ENCODE results near the gene LHX6.

Gene LHX6

DNA sequence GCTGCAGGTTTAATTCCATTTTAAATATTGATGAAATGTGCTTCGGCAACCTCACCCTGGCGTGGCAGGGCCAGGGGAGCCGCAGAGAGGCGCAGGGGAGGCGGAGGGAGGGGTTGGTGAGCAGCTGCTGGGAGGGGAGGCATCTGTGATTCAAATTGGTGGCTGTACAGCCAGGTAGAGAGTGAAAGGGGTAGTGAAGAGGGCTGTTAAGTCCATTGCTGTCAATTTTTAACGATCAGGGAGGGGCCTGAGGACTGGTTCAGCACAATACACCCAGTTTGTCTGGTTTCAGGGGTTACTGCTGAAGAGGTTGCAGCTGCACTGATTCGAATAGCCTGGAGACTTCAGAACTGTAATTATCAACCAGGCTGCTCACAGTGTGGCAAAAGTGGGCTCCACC, 31.3 kb downstream of the LHX6 start:
- TF ChIP-seq FOXP2 (optimal IDR thresholded peaks at IDR 0.05; ENCODE audit: borderline replicate concordance, extremely low read depth, extremely low read length, insufficient read depth) (no peak), POLR2AphosphoS5 (IDR thresholded peaks at IDR 0.05; ENCODE audit: low read depth, low read length) (no peak), SIN3A (IDR thresholded peaks at IDR 0.05; ENCODE audit: borderline replicate concordance, insufficient read depth, low read length) (no peak), TAF1 (IDR thresholded peaks at IDR 0.05; ENCODE audit: borderline replicate concordance, insufficient read depth, low read length) (no peak)
- TF ChIP-seq, protein P1, sequence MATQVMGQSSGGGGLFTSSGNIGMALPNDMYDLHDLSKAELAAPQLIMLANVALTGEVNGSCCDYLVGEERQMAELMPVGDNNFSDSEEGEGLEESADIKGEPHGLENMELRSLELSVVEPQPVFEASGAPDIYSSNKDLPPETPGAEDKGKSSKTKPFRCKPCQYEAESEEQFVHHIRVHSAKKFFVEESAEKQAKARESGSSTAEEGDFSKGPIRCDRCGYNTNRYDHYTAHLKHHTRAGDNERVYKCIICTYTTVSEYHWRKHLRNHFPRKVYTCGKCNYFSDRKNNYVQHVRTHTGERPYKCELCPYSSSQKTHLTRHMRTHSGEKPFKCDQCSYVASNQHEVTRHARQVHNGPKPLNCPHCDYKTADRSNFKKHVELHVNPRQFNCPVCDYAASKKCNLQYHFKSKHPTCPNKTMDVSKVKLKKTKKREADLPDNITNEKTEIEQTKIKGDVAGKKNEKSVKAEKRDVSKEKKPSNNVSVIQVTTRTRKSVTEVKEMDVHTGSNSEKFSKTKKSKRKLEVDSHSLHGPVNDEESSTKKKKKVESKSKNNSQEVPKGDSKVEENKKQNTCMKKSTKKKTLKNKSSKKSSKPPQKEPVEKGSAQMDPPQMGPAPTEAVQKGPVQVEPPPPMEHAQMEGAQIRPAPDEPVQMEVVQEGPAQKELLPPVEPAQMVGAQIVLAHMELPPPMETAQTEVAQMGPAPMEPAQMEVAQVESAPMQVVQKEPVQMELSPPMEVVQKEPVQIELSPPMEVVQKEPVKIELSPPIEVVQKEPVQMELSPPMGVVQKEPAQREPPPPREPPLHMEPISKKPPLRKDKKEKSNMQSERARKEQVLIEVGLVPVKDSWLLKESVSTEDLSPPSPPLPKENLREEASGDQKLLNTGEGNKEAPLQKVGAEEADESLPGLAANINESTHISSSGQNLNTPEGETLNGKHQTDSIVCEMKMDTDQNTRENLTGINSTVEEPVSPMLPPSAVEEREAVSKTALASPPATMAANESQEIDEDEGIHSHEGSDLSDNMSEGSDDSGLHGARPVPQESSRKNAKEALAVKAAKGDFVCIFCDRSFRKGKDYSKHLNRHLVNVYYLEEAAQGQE (IDR thresholded peaks at IDR 0.05; ENCODE audit: insufficient read depth in 1 of 2, low read depth in 2 of 2, low read length in 2 of 2), result no peak

GRCh38 chr9:122195875-122196274, 32.9 kb downstream of the LHX6 start:
- TF ChIP-seq TAF1 (IDR thresholded peaks at IDR 0.05; ENCODE audit: borderline replicate concordance, insufficient read depth, low read length) (no peak), POLR2AphosphoS5 (IDR thresholded peaks at IDR 0.05; ENCODE audit: low read depth, low read length) (no peak), SIN3A (IDR thresholded peaks at IDR 0.05; ENCODE audit: borderline replicate concordance, insufficient read depth, low read length) (no peak)
- TF ChIP-seq, protein P1 (IDR thresholded peaks at IDR 0.05; ENCODE audit: insufficient read depth in 1 of 2, low read depth in 2 of 2, low read length in 2 of 2), result no peak

DNA sequence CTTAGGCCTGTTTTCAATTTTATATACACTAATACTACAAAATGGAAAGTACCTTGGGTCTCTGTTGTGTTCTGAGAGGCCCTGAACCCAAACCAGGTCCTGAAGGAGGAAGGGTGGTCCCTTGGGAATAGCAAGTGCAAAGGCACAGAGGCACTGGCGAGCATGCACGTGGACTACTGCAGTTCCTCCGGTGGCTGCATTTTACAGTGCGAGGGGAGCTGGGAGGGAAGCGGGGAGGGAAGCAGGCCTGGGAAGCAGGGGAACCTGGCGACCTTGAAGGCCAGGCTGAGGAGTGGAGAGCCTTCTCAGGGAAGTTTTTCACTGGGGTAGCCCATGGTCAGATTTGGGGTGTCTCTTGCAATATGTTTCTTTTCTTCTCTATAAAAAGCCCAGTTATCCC, 35.1 kb downstream of the LHX6 start:
- TF ChIP-seq, protein P1 (IDR thresholded peaks at IDR 0.05; ENCODE audit: insufficient read depth in 1 of 2, low read depth in 2 of 2, low read length in 2 of 2), result no peak
- TF ChIP-seq SIN3A (IDR thresholded peaks at IDR 0.05; ENCODE audit: borderline replicate concordance, insufficient read depth, low read length) (no peak), FOXP2 (optimal IDR thresholded peaks at IDR 0.05; ENCODE audit: borderline replicate concordance, extremely low read depth, extremely low read length, insufficient read depth) (no peak), POLR2AphosphoS5 (IDR thresholded peaks at IDR 0.05; ENCODE audit: low read depth, low read length) (no peak), TAF1 (IDR thresholded peaks at IDR 0.05; ENCODE audit: borderline replicate concordance, insufficient read depth, low read length) (no peak)

- TF ChIP-seq, protein P1 (IDR thresholded peaks at IDR 0.05; ENCODE audit: insufficient read depth in 1 of 2, low read depth in 2 of 2, low read length in 2 of 2), result no peak
- TF ChIP-seq FOXP2 (optimal IDR thresholded peaks at IDR 0.05; ENCODE audit: borderline replicate concordance, extremely low read depth, extremely low read length, insufficient read depth) (no peak), SIN3A (IDR thresholded peaks at IDR 0.05; ENCODE audit: borderline replicate concordance, insufficient read depth, low read length) (no peak), POLR2AphosphoS5 (IDR thresholded peaks at IDR 0.05; ENCODE audit: low read depth, low read length) (no peak), TAF1 (IDR thresholded peaks at IDR 0.05; ENCODE audit: borderline replicate concordance, insufficient read depth, low read length) (no peak)
Observed at GRCh38 chr9:122192914-122193525, 35.7 kb downstream of the LHX6 start.

All from PFSK-1 (cell line).